Brain microvascular endothelial cell (primary cell): ENCODE data around the gene NCOR1.
"Not testable (repeated sequence)": the region's sequence is repeated elsewhere in the genome, so short reads cannot be mapped to it uniquely, and the experiment has no call there.

ENCODE experiments used
- DNase-seq: peaks from one replicate; pipeline ENCODE4 v3.0.0-alpha.2; 2020
- H3K27ac ChIP-seq: fragments of 250-450 bp; sonication (Bioruptor Pico); 2 replicates; pipeline ENCODE4 v1.5.1; 2020; ENCODE audit warnings: mild to moderate bottlenecking, moderate library complexity
- H3K27me3 ChIP-seq: fragments of 250-450 bp; sonication (Bioruptor Pico); replicated peaks from 2 replicates; pipeline ENCODE4 v1.5.1; 2020; ENCODE audit warnings: mild to moderate bottlenecking
- H3K36me3 ChIP-seq: fragments of 250-450 bp; sonication (Bioruptor Pico); replicated peaks from 2 replicates; pipeline ENCODE4 v1.5.1; 2020; ENCODE audit warnings: mild to moderate bottlenecking
- H3K4me3 ChIP-seq: 2 replicates; pipeline ENCODE4 v1.5.1; 2011; ENCODE audit warnings: low read depth, mild to moderate bottlenecking, control low read depth, low read length, moderate library complexity
- in situ Hi-C: cut with HindIII; loops from 2 replicates; pipeline ENCODE4 v1.10.0; 2017; ENCODE audit warnings: low sequenced_read_pairs, low pct_ligation_motif_present
- TF ChIP-seq, protein P1 (sequence below): IDR thresholded peaks from 2 replicates; pipeline ENCODE4 v1.5.1; 2011; ENCODE audit warnings: low read depth, mild to moderate bottlenecking, moderate library complexity, low read length, control low read depth, inconsistent platforms; ENCODE audit errors: missing control alignments

NCOR1 gene

GRCh38 chr17:16068323-16068722 lies 147.0 kb downstream of the NCOR1 start:
- Histone ChIP-seq H3K36me3 (peaks cover 63% of the 10 kb centered on the region), H3K27me3 (no peaks in the 10 kb centered on the region), H3K4me3 (no peak overlapping the region), H3K27ac (no peak overlapping the region)
- TF ChIP-seq, protein P1, sequence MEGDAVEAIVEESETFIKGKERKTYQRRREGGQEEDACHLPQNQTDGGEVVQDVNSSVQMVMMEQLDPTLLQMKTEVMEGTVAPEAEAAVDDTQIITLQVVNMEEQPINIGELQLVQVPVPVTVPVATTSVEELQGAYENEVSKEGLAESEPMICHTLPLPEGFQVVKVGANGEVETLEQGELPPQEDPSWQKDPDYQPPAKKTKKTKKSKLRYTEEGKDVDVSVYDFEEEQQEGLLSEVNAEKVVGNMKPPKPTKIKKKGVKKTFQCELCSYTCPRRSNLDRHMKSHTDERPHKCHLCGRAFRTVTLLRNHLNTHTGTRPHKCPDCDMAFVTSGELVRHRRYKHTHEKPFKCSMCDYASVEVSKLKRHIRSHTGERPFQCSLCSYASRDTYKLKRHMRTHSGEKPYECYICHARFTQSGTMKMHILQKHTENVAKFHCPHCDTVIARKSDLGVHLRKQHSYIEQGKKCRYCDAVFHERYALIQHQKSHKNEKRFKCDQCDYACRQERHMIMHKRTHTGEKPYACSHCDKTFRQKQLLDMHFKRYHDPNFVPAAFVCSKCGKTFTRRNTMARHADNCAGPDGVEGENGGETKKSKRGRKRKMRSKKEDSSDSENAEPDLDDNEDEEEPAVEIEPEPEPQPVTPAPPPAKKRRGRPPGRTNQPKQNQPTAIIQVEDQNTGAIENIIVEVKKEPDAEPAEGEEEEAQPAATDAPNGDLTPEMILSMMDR, result no peak
- in situ Hi-C loops, result no loop called here
- DNase-seq, result no peak

- Histone ChIP-seq H3K36me3 (peaks cover 72% of the 10 kb centered on the region), H3K4me3 (no peak overlapping the region), H3K27ac (no peak overlapping the region), H3K27me3 (no peaks in the 10 kb centered on the region)
- in situ Hi-C loops, result no loop called here
- DNase-seq, result no peak
- TF ChIP-seq, protein P1, result no peak
These were observed 149.2 kb downstream of the NCOR1 start for GRCh38 chr17:16066125-16066524.

GRCh38 chr17:16061631-16062030 lies 153.7 kb downstream of the NCOR1 start:
- Histone ChIP-seq H3K27ac (no peak overlapping the region), H3K4me3 (no peak overlapping the region), H3K36me3 (peaks cover 71% of the 10 kb centered on the region), H3K27me3 (no peaks in the 10 kb centered on the region)
- no peak for DNase-seq
- TF ChIP-seq, protein P1, result no peak
- in situ Hi-C loops, result no loop called here

GRCh38 chr17:16055139-16055538 lies 160.2 kb downstream of the NCOR1 start:
- in situ Hi-C loops, H3K4me3 ChIP-seq, H3K27me3 ChIP-seq, H3K27ac ChIP-seq, DNase-seq: not testable (repeated sequence)
- peaks cover 38% of the 10 kb centered on the region for H3K36me3 ChIP-seq

- Histone ChIP-seq H3K27ac (no peak overlapping the region), H3K36me3 (peaks cover 32% of the 10 kb centered on the region), H3K27me3 (no peaks in the 10 kb centered on the region), H3K4me3 (no peak overlapping the region)
- in situ Hi-C loops, result no loop called here
- peak; percentile 23 for DNase-seq
- TF ChIP-seq, protein P1, result no peak
These were observed 162.8 kb downstream of the NCOR1 start for GRCh38 chr17:16052486-16052885.

DNA sequence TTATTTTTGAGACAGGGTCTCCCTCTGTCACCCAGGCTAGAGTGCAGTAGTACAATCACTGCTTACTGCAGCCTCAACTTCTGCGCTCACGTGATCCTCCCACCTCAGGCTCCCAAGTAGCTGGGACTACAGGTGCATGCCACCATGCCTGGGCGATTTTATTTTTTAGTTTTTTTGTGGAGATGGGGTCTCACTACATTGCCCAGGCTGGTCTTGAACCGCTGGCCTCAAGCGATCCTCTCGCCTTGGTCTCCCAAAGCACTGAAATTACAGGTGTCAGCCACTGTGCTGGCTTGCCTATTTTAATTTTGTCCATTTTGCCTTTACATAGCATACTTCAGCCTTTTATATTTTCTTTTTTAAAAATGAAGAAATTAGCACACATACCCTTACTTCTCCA lies 164.5 kb downstream of the NCOR1 start:
- peaks cover 30% of the 10 kb centered on the region for H3K36me3 ChIP-seq
- no peak for DNase-seq
- in situ Hi-C loops, result no loop called here
- H3K27me3 ChIP-seq, result no peaks in the 10 kb centered on the region
- H3K4me3 ChIP-seq, result no peak overlapping the region
- H3K27ac ChIP-seq, result no peak overlapping the region
- TF ChIP-seq, protein P1, result no peak
